ENCODE results near the gene NCOA7.

DNA sequence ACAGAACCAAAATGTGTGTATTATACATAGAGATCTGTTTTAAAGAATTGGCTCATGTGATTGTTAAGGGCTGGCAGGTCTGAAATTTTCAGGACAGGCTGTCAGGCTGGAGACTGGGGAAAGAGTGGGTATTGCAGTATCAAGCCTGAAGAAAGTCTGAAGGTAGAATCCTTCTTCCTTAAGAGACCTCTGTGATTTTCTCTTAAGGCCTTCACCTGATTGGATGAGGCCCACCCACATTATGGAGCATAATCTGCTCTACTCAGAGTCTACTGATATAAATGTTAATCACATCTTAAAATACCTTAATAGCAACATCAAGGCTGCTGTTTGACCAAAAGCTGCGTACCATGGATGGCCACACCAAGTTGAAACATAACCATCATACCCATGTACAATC, 122.4 kb downstream of the NCOA7 start:
- TF ChIP-seq NRF1 (IDR thresholded peaks at IDR 0.05; ENCODE audit: low read depth, low read length) (no peak), CTCF (IDR thresholded peaks at IDR 0.05) (no peak), EZH2phosphoT487 (IDR thresholded peaks at IDR 0.05; ENCODE audit: borderline replicate concordance, low read depth) (no peak), EP300 (IDR thresholded peaks at IDR 0.05; ENCODE audit: borderline replicate concordance in 1 of 2, low read depth in 1 of 2, low read length in 1 of 2) (no peak), YY1 (IDR thresholded peaks at IDR 0.05; ENCODE audit: low read depth) (no peak), MXI1 (IDR thresholded peaks at IDR 0.05; ENCODE audit: low read depth, low read length) (no peak), RAD21 (IDR thresholded peaks at IDR 0.05; ENCODE audit: low read length) (no peak), SIN3A (IDR thresholded peaks at IDR 0.05; ENCODE audit: borderline replicate concordance, low read depth, low read length) (no peak), POLR2AphosphoS5 (IDR thresholded peaks at IDR 0.05; ENCODE audit: low read depth, low read length) (no peak)
- TF ChIP-seq, protein P1, sequence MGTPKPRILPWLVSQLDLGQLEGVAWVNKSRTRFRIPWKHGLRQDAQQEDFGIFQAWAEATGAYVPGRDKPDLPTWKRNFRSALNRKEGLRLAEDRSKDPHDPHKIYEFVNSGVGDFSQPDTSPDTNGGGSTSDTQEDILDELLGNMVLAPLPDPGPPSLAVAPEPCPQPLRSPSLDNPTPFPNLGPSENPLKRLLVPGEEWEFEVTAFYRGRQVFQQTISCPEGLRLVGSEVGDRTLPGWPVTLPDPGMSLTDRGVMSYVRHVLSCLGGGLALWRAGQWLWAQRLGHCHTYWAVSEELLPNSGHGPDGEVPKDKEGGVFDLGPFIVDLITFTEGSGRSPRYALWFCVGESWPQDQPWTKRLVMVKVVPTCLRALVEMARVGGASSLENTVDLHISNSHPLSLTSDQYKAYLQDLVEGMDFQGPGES (IDR thresholded peaks at IDR 0.05; ENCODE audit: low read depth, low read length) = no peak

Data from SK-N-SH (cell line).